ENCODE data around the gene PBXIP1.
"Not testable (repeated sequence)": the region's sequence is repeated elsewhere in the genome, so short reads cannot be mapped to it uniquely, and the experiment has no call there.

DNA sequence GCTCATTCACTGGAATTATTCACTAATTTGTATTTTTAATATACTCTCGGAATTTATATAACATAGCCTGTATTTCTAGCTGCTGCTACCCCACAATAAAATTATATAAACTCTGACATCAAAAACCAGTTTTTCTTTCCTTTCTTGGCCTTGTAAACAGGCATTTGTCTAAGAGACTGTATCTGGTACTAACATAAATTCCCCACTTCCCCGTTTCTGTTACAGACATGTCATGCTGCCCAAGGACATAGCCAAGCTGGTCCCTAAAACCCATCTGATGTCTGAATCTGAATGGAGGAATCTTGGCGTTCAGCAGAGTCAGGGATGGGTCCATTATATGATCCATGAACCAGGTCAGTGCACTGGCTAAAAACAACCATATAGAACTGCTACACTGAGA is 21.9 kb upstream of the PBXIP1 start:
- TF ChIP-seq TAF1 (conservative IDR thresholded peaks at IDR 0.05); RXRA (IDR thresholded peaks at IDR 0.05); RAD21 (IDR thresholded peaks at IDR 0.05); HNF4G (IDR thresholded peaks at IDR 0.05): not testable (repeated sequence)
- TF ChIP-seq, protein P1, sequence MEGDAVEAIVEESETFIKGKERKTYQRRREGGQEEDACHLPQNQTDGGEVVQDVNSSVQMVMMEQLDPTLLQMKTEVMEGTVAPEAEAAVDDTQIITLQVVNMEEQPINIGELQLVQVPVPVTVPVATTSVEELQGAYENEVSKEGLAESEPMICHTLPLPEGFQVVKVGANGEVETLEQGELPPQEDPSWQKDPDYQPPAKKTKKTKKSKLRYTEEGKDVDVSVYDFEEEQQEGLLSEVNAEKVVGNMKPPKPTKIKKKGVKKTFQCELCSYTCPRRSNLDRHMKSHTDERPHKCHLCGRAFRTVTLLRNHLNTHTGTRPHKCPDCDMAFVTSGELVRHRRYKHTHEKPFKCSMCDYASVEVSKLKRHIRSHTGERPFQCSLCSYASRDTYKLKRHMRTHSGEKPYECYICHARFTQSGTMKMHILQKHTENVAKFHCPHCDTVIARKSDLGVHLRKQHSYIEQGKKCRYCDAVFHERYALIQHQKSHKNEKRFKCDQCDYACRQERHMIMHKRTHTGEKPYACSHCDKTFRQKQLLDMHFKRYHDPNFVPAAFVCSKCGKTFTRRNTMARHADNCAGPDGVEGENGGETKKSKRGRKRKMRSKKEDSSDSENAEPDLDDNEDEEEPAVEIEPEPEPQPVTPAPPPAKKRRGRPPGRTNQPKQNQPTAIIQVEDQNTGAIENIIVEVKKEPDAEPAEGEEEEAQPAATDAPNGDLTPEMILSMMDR (IDR thresholded peaks at IDR 0.05; ENCODE audit: low read depth, low read length, missing input control): not testable (repeated sequence)

Measured in liver (tissue), 3 donors.